Naive thymus-derived CD4-positive, alpha-beta T cell (primary cell): ENCODE measurements around the gene COPE. TPM values are rescaled to one million over a fixed set of nuclear protein-coding genes. Genes with fewer than 3 reads are reported as not detected.

Experiments used
- ATAC-seq: fragments of 150-1000 bp; cut with Tn5 transposase; 2 replicates; pipeline ENCODE4 v1.10.0; 2021; ENCODE audit warnings: mild to moderate bottlenecking, moderate library complexity
- CTCF ChIA-PET: fragments of 350-600 bp; sonication (Branson Sonifier 250); formaldehyde crosslinking; loops from one replicate; lab custom pipeline; 2021; ENCODE audit warnings: antibody characterized with exemption; lab: Charles Lee
- POLR2A ChIA-PET: fragments of 350-600 bp; sonication (Branson Sonifier 250); formaldehyde crosslinking; loops from one replicate; lab custom pipeline; 2021; ENCODE audit warnings: antibody characterized with exemption, inconsistent platforms; lab: Charles Lee
- DNase-seq, 9 donors: peaks; one replicate each; pipeline versions ENCODE4 v3.0.0 to v3.0.0-alpha.2; 2020 to 2022; ENCODE audit warnings: mixed read lengths in 1 of 9
- H3K27ac ChIP-seq: one replicate; pipeline ENCODE4 v1.7.0; 2013; ENCODE audit warnings: mild to moderate bottlenecking, low read depth, low read length, moderate library complexity
- H3K27me3 ChIP-seq, 2 donors: one replicate each; pipeline ENCODE4 v1.7.0; 2013; ENCODE audit warnings: low read length in 2 of 2, mild to moderate bottlenecking in 2 of 2, moderate library complexity in 2 of 2; ENCODE audit not compliant: control insufficient read depth in 2 of 2, insufficient read depth in 2 of 2
- H3K36me3 ChIP-seq, 3 experiments: 1 replicate in 2 of 3; 2 replicates in 1 of 3; pipeline ENCODE4 v1.7.0; 2013; ENCODE audit warnings: low read length in 3 of 3, mild to moderate bottlenecking in 3 of 3, moderate library complexity in 1 of 3; ENCODE audit not compliant: insufficient read depth in 3 of 3, control insufficient read depth in 2 of 3
- H3K4me1 ChIP-seq, 2 donors: one replicate each; pipeline ENCODE4 v1.7.0; 2013; ENCODE audit warnings: low read length in 2 of 2, mild to moderate bottlenecking in 2 of 2, moderate library complexity in 1 of 2; ENCODE audit not compliant: control insufficient read depth in 2 of 2, insufficient read depth in 2 of 2
- H3K4me3 ChIP-seq: 2 replicates; pipeline ENCODE4 v1.7.0; 2013; ENCODE audit warnings: mild to moderate bottlenecking, low read length
- H3K9me3 ChIP-seq, 3 experiments: 1 replicate in 2 of 3; 2 replicates in 1 of 3; pipeline ENCODE4 v1.7.0; 2013; ENCODE audit warnings: low read length in 3 of 3; ENCODE audit not compliant: control insufficient read depth in 2 of 3
- H3K27ac Mint-ChIP-seq, 9 donors: one replicate each; pipeline ENCODE4 v1.8.0; 2020 to 2022; ENCODE audit warnings: mixed read lengths in 9 of 9, mild to moderate bottlenecking in 8 of 9, moderate library complexity in 5 of 9, inconsistent platforms in 2 of 9
- H3K27me3 Mint-ChIP-seq, 5 donors: one replicate each; pipeline ENCODE4 v1.8.0; 2021 to 2022; ENCODE audit warnings: mixed read lengths in 5 of 5, mild to moderate bottlenecking in 1 of 5
- H3K36me3 Mint-ChIP-seq, 5 donors: one replicate each; pipeline ENCODE4 v1.8.0; 2020 to 2022; ENCODE audit warnings: mixed read lengths in 5 of 5, mild to moderate bottlenecking in 3 of 5, inconsistent platforms in 1 of 5
- H3K4me1 Mint-ChIP-seq, 7 donors: one replicate each; pipeline ENCODE4 v1.8.0; 2020 to 2022; ENCODE audit warnings: mixed read lengths in 7 of 7, mild to moderate bottlenecking in 3 of 7, inconsistent platforms in 1 of 7
- H3K4me3 Mint-ChIP-seq, 10 donors: one replicate each; pipeline ENCODE4 v1.8.0; 2020 to 2022; ENCODE audit warnings: mild to moderate bottlenecking in 10 of 10, mixed read lengths in 10 of 10, moderate library complexity in 6 of 10, inconsistent platforms in 2 of 10
- H3K9me3 Mint-ChIP-seq, 11 donors: one replicate each; pipeline ENCODE4 v1.8.0; 2020 to 2022; ENCODE audit warnings: mixed read lengths in 11 of 11, mild to moderate bottlenecking in 4 of 11, inconsistent platforms in 1 of 11, moderate library complexity in 1 of 11
- intact Hi-C, 2 donors: fragments of 100-400 bp; cut with micrococcal nuclease; formaldehyde crosslinking; loops; one replicate each; pipeline ENCODE4 v1.15.1; 2023
- polyA plus RNA-seq, 2 donors: library from polyadenylated mRNA; unstranded; fragments of 300-500 nt; fragmentation: Illumina TruSeq; gene quantifications; one replicate each; pipeline ENCODE4 v1.2.3, GENCODE V29; 2021
- total RNA-seq, 6 experiments: library from RNA in 5 of 6; stranded (reverse) in 5 of 6; gene quantifications; 1 replicate in 5 of 6; 2 replicates in 1 of 6; pipeline ENCODE4 v1.2.3 and lab custom pipeline; 2021 to 2026

COPE gene
- total and polyA plus RNA-seq, 7 experiments from 2014 or later, result 124 to 283 (median 182) TPM

DNA sequence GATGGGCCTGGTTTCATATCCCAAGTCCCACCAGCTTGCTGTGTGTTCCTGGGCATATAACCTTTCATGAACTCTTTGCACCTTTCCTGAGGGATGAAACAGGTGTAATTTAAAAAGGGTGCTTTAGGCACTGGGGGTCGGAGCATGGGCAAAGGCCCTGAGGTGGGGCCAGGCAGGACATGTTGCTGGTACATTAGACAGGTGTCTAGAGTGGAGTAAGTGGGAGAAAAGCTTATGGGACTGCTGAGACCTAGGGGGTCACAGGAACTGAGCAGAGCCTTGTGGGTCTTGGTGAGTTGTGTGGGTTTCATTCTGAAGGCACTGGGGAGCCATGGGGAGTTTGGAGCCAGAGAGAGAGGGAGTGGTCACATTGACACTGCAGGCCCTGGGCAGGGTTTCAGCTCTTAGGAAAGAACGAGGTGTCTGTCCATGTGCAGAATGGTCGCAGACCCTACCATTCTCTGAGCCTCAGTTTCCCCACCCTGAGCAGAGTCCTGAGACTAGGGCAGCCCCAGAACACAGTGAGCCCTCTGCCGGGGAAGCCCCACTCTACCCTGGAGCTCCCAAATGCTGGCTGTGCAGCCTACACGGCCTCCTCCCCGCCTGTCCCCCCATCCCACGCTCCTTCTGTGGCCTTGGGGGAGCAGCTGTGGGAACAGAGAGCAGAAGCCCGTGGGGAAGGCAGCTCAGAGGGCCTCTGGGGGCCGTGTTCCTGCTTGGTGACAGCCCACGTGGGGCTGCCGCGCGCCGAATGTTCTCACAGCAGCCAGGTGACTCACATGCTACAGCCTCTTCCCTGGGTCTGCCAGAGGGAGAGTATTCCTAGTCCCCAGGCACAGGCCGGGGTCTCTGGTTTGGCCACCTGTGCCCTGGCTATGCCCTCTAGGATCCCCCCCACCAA, 29.1 kb upstream of the COPE start:
- Mint-ChIP-seq H3K4me1 (no peaks in the 10 kb centered on the region), H3K27ac (no peak overlapping the region), H3K4me3 (no peak overlapping the region), H3K36me3 (no peaks in the 10 kb centered on the region), H3K27me3 (peaks cover 0 to 8% (median 6%) of the 10 kb centered on the region in 5 donors), H3K9me3 (no peaks in the 10 kb centered on the region)
- intact Hi-C loops, result no loop called here
- ChIA-PET CTCF (interaction anchor here (0.6 kb wide), 1 partner anchor 494 kb away, joined by 4 read pairs; no protein-coding TSS in a partner anchor), POLR2A (no interaction called here)
- ATAC-seq (no peak), DNase-seq (no peak)
- Histone ChIP-seq H3K9me3 (no peaks in the 10 kb centered on the region), H3K27me3 (no peaks in the 10 kb centered on the region), H3K36me3 (no peaks in the 10 kb centered on the region), H3K27ac (no peak overlapping the region), H3K4me1 (no peaks in the 10 kb centered on the region), H3K4me3 (no peak overlapping the region)

GRCh38 chr19:18946918-18947317, 27.7 kb upstream of the COPE start:
- no peak for DNase-seq
- CTCF ChIA-PET, result no interaction called here

GRCh38 chr19:18946335-18946734, 27.1 kb upstream of the COPE start:
- Histone ChIP-seq H3K27ac (no peak overlapping the region), H3K4me1 (no peaks in the 10 kb centered on the region), H3K27me3 (no peaks in the 10 kb centered on the region), H3K36me3 (no peaks in the 10 kb centered on the region), H3K4me3 (no peak overlapping the region), H3K9me3 (no peaks in the 10 kb centered on the region)
- H3K27me3 Mint-ChIP-seq, result peaks cover 0 to 24% (median 19%) of the 10 kb centered on the region in 5 donors
- CTCF ChIA-PET, result no interaction called here
- peaks cover 0 to 2% (median 0%) of the 10 kb centered on the region in 11 donors for H3K9me3 Mint-ChIP-seq
- H3K36me3 Mint-ChIP-seq, result no peaks in the 10 kb centered on the region
- no peak overlapping the region for H3K27ac Mint-ChIP-seq
- H3K4me3 Mint-ChIP-seq, result no peak overlapping the region
- DNase-seq (no peak), ATAC-seq (no peak)
- H3K4me1 Mint-ChIP-seq, result peaks cover 0 to 7% (median 2%) of the 10 kb centered on the region in 7 donors
- intact Hi-C loops, result no loop called here
- POLR2A ChIA-PET, result no interaction called here

More at GRCh38 chr19:18946918-18947317, 27.7 kb upstream of the COPE start:
- H3K27me3 ChIP-seq, result no peaks in the 10 kb centered on the region
- no peaks in the 10 kb centered on the region for H3K9me3 ChIP-seq
- Mint-ChIP-seq H3K4me3 (no peak overlapping the region), H3K4me1 (peaks cover 0 to 7% (median 0%) of the 10 kb centered on the region in 7 donors), H3K27ac (no peak overlapping the region), H3K9me3 (peaks cover 0 to 2% (median 0%) of the 10 kb centered on the region in 11 donors), H3K36me3 (no peaks in the 10 kb centered on the region), H3K27me3 (peaks cover 0 to 19% (median 14%) of the 10 kb centered on the region in 5 donors)
- no peaks in the 10 kb centered on the region for H3K4me1 ChIP-seq
- H3K4me3 ChIP-seq, result no peak overlapping the region
- POLR2A ChIA-PET, result interaction anchor here (0.8 kb wide), 1 partner anchor 389 kb away, joined by 5 read pairs; no protein-coding TSS in a partner anchor
- H3K27ac ChIP-seq, result no peak overlapping the region
- intact Hi-C loops, result no loop called here
- no peak for ATAC-seq
- no peaks in the 10 kb centered on the region for H3K36me3 ChIP-seq

GRCh38 chr19:18945297-18945696, 26.1 kb upstream of the COPE start:
- intact Hi-C loops, result no loop called here
- ATAC-seq, result no peak
- H3K9me3 ChIP-seq, result no peaks in the 10 kb centered on the region
- Mint-ChIP-seq H3K27me3 (peaks cover 0 to 29% (median 24%) of the 10 kb centered on the region in 5 donors), H3K4me3 (no peak overlapping the region), H3K9me3 (peaks cover 0 to 2% (median 0%) of the 10 kb centered on the region in 11 donors), H3K4me1 (peaks cover 0 to 13% (median 5%) of the 10 kb centered on the region in 7 donors), H3K27ac (no peak overlapping the region), H3K36me3 (no peaks in the 10 kb centered on the region)
- ChIA-PET POLR2A (no interaction called here), CTCF (no interaction called here)
- H3K36me3 ChIP-seq, result no peaks in the 10 kb centered on the region
- no peak overlapping the region for H3K4me3 ChIP-seq
- H3K27me3 ChIP-seq, result no peaks in the 10 kb centered on the region
- H3K4me1 ChIP-seq, result no peaks in the 10 kb centered on the region
- DNase-seq, result no peak
- H3K27ac ChIP-seq, result no peak overlapping the region

- peaks cover 0 to 18% (median 12%) of the 10 kb centered on the region in 7 donors for H3K4me1 Mint-ChIP-seq
- ATAC-seq, result no peak
- Histone ChIP-seq H3K27ac (no peak overlapping the region), H3K9me3 (no peaks in the 10 kb centered on the region), H3K4me1 (no peaks in the 10 kb centered on the region), H3K27me3 (no peaks in the 10 kb centered on the region), H3K4me3 (no peak overlapping the region), H3K36me3 (no peaks in the 10 kb centered on the region)
- H3K9me3 Mint-ChIP-seq, result peaks cover 0 to 2% (median 0%) of the 10 kb centered on the region in 11 donors
- CTCF ChIA-PET, result no interaction called here
- no peak overlapping the region for H3K27ac Mint-ChIP-seq
- H3K4me3 Mint-ChIP-seq, result no peak overlapping the region
- H3K27me3 Mint-ChIP-seq, result peaks cover 11 to 39% (median 36%) of the 10 kb centered on the region in 5 donors
- intact Hi-C loops, result no loop called here
- H3K36me3 Mint-ChIP-seq, result no peaks in the 10 kb centered on the region
- DNase-seq, result no peak
- POLR2A ChIA-PET, result no interaction called here
These were observed 24.3 kb upstream of the COPE start for GRCh38 chr19:18943465-18943864.

DNA sequence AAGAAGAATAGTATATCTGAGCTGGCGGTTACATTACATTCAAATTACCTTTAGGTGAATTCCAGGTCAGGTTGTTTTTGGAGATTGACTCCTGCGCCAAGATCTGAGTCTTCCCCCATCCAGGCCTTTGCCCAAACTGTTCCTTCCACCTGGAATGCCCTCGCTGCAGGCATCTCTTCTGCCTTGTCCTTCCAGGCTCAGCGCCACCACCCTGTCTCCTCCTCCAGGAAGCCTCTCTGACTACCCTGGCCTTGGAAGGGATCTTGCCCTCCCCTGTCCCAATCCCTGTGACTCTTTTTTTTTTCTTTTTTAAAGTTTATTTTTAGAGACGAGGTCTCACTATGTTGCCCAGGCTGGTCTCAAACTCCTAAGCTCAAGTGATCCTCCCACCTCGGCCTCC, 23.5 kb upstream of the COPE start:
- H3K27me3 ChIP-seq, result no peaks in the 10 kb centered on the region
- H3K9me3 ChIP-seq, result no peaks in the 10 kb centered on the region
- ChIA-PET POLR2A (no interaction called here), CTCF (interaction anchor here (0.8 kb wide), 1 partner anchor 478 kb away, joined by 4 read pairs; no protein-coding TSS in a partner anchor)
- intact Hi-C loops, result no loop called here
- peaks cover 0 to 2% (median 0%) of the 10 kb centered on the region in 11 donors for H3K9me3 Mint-ChIP-seq
- H3K36me3 Mint-ChIP-seq, result no peaks in the 10 kb centered on the region
- no peaks in the 10 kb centered on the region for H3K4me1 ChIP-seq
- ATAC-seq (no peak), DNase-seq (no peak)
- peaks cover 0 to 18% (median 12%) of the 10 kb centered on the region in 7 donors for H3K4me1 Mint-ChIP-seq
- no peak overlapping the region for H3K4me3 ChIP-seq
- peaks cover 11 to 46% (median 36%) of the 10 kb centered on the region in 5 donors for H3K27me3 Mint-ChIP-seq
- no peaks in the 10 kb centered on the region for H3K36me3 ChIP-seq
- H3K27ac ChIP-seq, result no peak overlapping the region
- no peak overlapping the region for H3K27ac Mint-ChIP-seq
- H3K4me3 Mint-ChIP-seq, result peak overlapping the region in 6 of 10 donors; percentile 21 to 39 (median 30)
